ENCODE data around the gene CST4. TPM values are rescaled to one million over a fixed set of nuclear protein-coding genes. Genes with fewer than 3 reads are reported as not detected.
"Not testable (repeated sequence)": the region's sequence is repeated elsewhere in the genome, so short reads cannot be mapped to it uniquely, and the experiment has no call there.

CST4 gene
- total RNA-seq, 1 donor from 2014 or later = not detected

- no peaks in the 10 kb centered on the region for H3K36me3 ChIP-seq (ENCODE audit: insufficient read depth, low read length)
- peaks cover 12% of the 10 kb centered on the region for H3K27me3 Mint-ChIP-seq (ENCODE audit: low read depth, unreplicated experiment)
- no peak overlapping the region for H3K4me3 Mint-ChIP-seq (ENCODE audit: unreplicated experiment)
- H3K9me3 Mint-ChIP-seq (ENCODE audit: unreplicated experiment) = no peaks in the 10 kb centered on the region
- H3K27ac Mint-ChIP-seq (ENCODE audit: unreplicated experiment) = no peak overlapping the region
- no peak for FAIRE-seq
- DNase-seq (ENCODE audit: low read depth) = no peak
- H3K4me2 ChIP-seq (ENCODE audit: low read length) = no peak overlapping the region
- H3K36me3 Mint-ChIP-seq (ENCODE audit: low read depth, unreplicated experiment) = no peaks in the 10 kb centered on the region
- no peak overlapping the region for H2AFZ ChIP-seq (ENCODE audit: low read depth, low read length)
- no peaks in the 10 kb centered on the region for H3K27me3 ChIP-seq (ENCODE audit: insufficient read depth, low read length)
- H3K4me3 ChIP-seq (ENCODE audit: insufficient read depth, low read depth, low read length) = no peak overlapping the region
- H3K4me1 ChIP-seq (ENCODE audit: insufficient read depth, low read length) = no peaks in the 10 kb centered on the region
- no peak overlapping the region for H3K27ac ChIP-seq (ENCODE audit: low read depth, low read length)
- no peaks in the 10 kb centered on the region for H3K9me3 ChIP-seq (ENCODE audit: insufficient read depth, low read depth, low read length)
- H3K79me2 ChIP-seq (ENCODE audit: insufficient read depth, low read length) = no peaks in the 10 kb centered on the region
- H3K9ac ChIP-seq (ENCODE audit: low read length) = no peak overlapping the region
- TF ChIP-seq CTCF (IDR thresholded peaks at IDR 0.05; ENCODE audit: insufficient read depth, low read depth, low read length) (no peak), EZH2 (IDR thresholded peaks at IDR 0.05; ENCODE audit: insufficient read depth, low read length) (no peak)
- no peaks in the 10 kb centered on the region for H4K20me1 ChIP-seq (ENCODE audit: insufficient read depth, low read length)
- no peaks in the 10 kb centered on the region for H3K4me1 Mint-ChIP-seq (ENCODE audit: low read depth, unreplicated experiment)
Measured at GRCh38 chr20:23727016-23727415, 38.2 kb upstream of the CST4 start.

GRCh38 chr20:23725102-23725501 is 36.3 kb upstream of the CST4 start:
- FAIRE-seq = no peak
- no peaks in the 10 kb centered on the region for H3K9me3 Mint-ChIP-seq (ENCODE audit: unreplicated experiment)
- peaks cover 17% of the 10 kb centered on the region for H3K27me3 Mint-ChIP-seq (ENCODE audit: low read depth, unreplicated experiment)
- no peaks in the 10 kb centered on the region for H4K20me1 ChIP-seq (ENCODE audit: insufficient read depth, low read length)
- H3K4me1 ChIP-seq (ENCODE audit: insufficient read depth, low read length) = no peaks in the 10 kb centered on the region
- TF ChIP-seq CTCF (IDR thresholded peaks at IDR 0.05; ENCODE audit: insufficient read depth, low read depth, low read length) = no peak
- TF ChIP-seq EZH2 (IDR thresholded peaks at IDR 0.05; ENCODE audit: insufficient read depth, low read length) = no peak
- H3K4me3 Mint-ChIP-seq (ENCODE audit: unreplicated experiment) = no peak overlapping the region
- DNase-seq (ENCODE audit: low read depth) = no peak
- H3K4me3 ChIP-seq (ENCODE audit: insufficient read depth, low read depth, low read length) = no peak overlapping the region
- no peak overlapping the region for H2AFZ ChIP-seq (ENCODE audit: low read depth, low read length)
- H3K79me2 ChIP-seq (ENCODE audit: insufficient read depth, low read length) = no peaks in the 10 kb centered on the region
- no peaks in the 10 kb centered on the region for H3K9me3 ChIP-seq (ENCODE audit: insufficient read depth, low read depth, low read length)
- no peaks in the 10 kb centered on the region for H3K36me3 ChIP-seq (ENCODE audit: insufficient read depth, low read length)
- H3K4me2 ChIP-seq (ENCODE audit: low read length) = no peak overlapping the region
- H3K27me3 ChIP-seq (ENCODE audit: insufficient read depth, low read length) = no peaks in the 10 kb centered on the region
- no peaks in the 10 kb centered on the region for H3K36me3 Mint-ChIP-seq (ENCODE audit: low read depth, unreplicated experiment)
- H3K27ac Mint-ChIP-seq (ENCODE audit: unreplicated experiment) = no peak overlapping the region
- no peak overlapping the region for H3K27ac ChIP-seq (ENCODE audit: low read depth, low read length)
- H3K4me1 Mint-ChIP-seq (ENCODE audit: low read depth, unreplicated experiment) = no peaks in the 10 kb centered on the region
- H3K9ac ChIP-seq (ENCODE audit: low read length) = no peak overlapping the region

- not testable (repeated sequence) for H3K4me2 ChIP-seq (ENCODE audit: low read length); H3K36me3 ChIP-seq (ENCODE audit: insufficient read depth, low read length); H3K9me3 ChIP-seq (ENCODE audit: insufficient read depth, low read depth, low read length); H3K9me3 Mint-ChIP-seq (ENCODE audit: unreplicated experiment); H3K4me3 ChIP-seq (ENCODE audit: insufficient read depth, low read depth, low read length); H3K79me2 ChIP-seq (ENCODE audit: insufficient read depth, low read length); H3K27ac ChIP-seq (ENCODE audit: low read depth, low read length); H4K20me1 ChIP-seq (ENCODE audit: insufficient read depth, low read length); H3K9ac ChIP-seq (ENCODE audit: low read length); H3K27ac Mint-ChIP-seq (ENCODE audit: unreplicated experiment); H2AFZ ChIP-seq (ENCODE audit: low read depth, low read length); DNase-seq (ENCODE audit: low read depth); H3K27me3 ChIP-seq (ENCODE audit: insufficient read depth, low read length); H3K4me1 Mint-ChIP-seq (ENCODE audit: low read depth, unreplicated experiment); H3K4me1 ChIP-seq (ENCODE audit: insufficient read depth, low read length); H3K36me3 Mint-ChIP-seq (ENCODE audit: low read depth, unreplicated experiment); H3K4me3 Mint-ChIP-seq (ENCODE audit: unreplicated experiment); FAIRE-seq
- peaks cover 17% of the 10 kb centered on the region for H3K27me3 Mint-ChIP-seq (ENCODE audit: low read depth, unreplicated experiment)
- TF ChIP-seq CTCF (IDR thresholded peaks at IDR 0.05; ENCODE audit: insufficient read depth, low read depth, low read length) = peak; percentile 15
Measured at GRCh38 chr20:23723659-23724307, 34.9 kb upstream of the CST4 start.

GRCh38 chr20:23722851-23723250 is 34.0 kb upstream of the CST4 start:
- not testable (repeated sequence) for DNase-seq (ENCODE audit: low read depth); H3K27ac Mint-ChIP-seq (ENCODE audit: unreplicated experiment); H3K9me3 Mint-ChIP-seq (ENCODE audit: unreplicated experiment); H3K4me3 Mint-ChIP-seq (ENCODE audit: unreplicated experiment); H3K36me3 ChIP-seq (ENCODE audit: insufficient read depth, low read length); H3K4me1 Mint-ChIP-seq (ENCODE audit: low read depth, unreplicated experiment); H3K4me2 ChIP-seq (ENCODE audit: low read length); H3K27ac ChIP-seq (ENCODE audit: low read depth, low read length); H3K79me2 ChIP-seq (ENCODE audit: insufficient read depth, low read length); FAIRE-seq; H4K20me1 ChIP-seq (ENCODE audit: insufficient read depth, low read length); H2AFZ ChIP-seq (ENCODE audit: low read depth, low read length); H3K27me3 ChIP-seq (ENCODE audit: insufficient read depth, low read length); H3K36me3 Mint-ChIP-seq (ENCODE audit: low read depth, unreplicated experiment); H3K4me3 ChIP-seq (ENCODE audit: insufficient read depth, low read depth, low read length); H3K4me1 ChIP-seq (ENCODE audit: insufficient read depth, low read length); H3K9ac ChIP-seq (ENCODE audit: low read length); H3K9me3 ChIP-seq (ENCODE audit: insufficient read depth, low read depth, low read length)
- peaks cover 19% of the 10 kb centered on the region for H3K27me3 Mint-ChIP-seq (ENCODE audit: low read depth, unreplicated experiment)

Data from astrocyte (in vitro differentiated cells and primary cell).